Daoy (cell line): ENCODE data around the gene RHOA. TPM values are rescaled to one million over a fixed set of nuclear protein-coding genes. Genes with fewer than 3 reads are reported as not detected.

Source experiments
- DNase-seq: peaks from one replicate; pipeline ENCODE4 v3.0.0-alpha.2; 2015; ENCODE audit warnings: low read depth
- total RNA-seq: library from RNA; depleted of rRNA; stranded (reverse); fragments of >200 nt; shearing (Covaris generic); gene quantifications from 2 replicates; pipeline ENCODE4 v1.2.3, GENCODE V29; 2014; rRNA removed

Gene RHOA
- total RNA-seq, result 273 and 298 TPM in 2 replicates

- peak; percentile 98 for DNase-seq
Observed at GRCh38 chr3:49411968-49412631, at the start of gene RHOA, which contains the start of gene TCTA. Gene RHOA (minus strand): TSS chr3:49411976. CDS start chr3:49375589, 36,387 bp downstream. Gene TCTA (plus strand): TSS chr3:49412423. CDS start chr3:49412427, 4 bp downstream.

- no peak for DNase-seq
Observed at GRCh38 chr3:49460956-49461355, 49.2 kb upstream of the RHOA start.

- DNase-seq, result no peak
Observed at GRCh38 chr3:49460188-49460890, 48.6 kb upstream of the RHOA start.

- DNase-seq, result no peak
Observed at GRCh38 chr3:49456466-49456865, 44.7 kb upstream of the RHOA start.

GRCh38 chr3:49454898-49455681 lies 43.3 kb upstream of the RHOA start:
- DNase-seq, result no peak

GRCh38 chr3:49454458-49454857 lies 42.7 kb upstream of the RHOA start:
- DNase-seq, result peak; percentile 15

- no peak for DNase-seq
Observed at GRCh38 chr3:49453621-49454020, 41.8 kb upstream of the RHOA start.

GRCh38 chr3:49445391-49445790 lies 33.6 kb upstream of the RHOA start:
- DNase-seq, result no peak

- DNase-seq, result no peak
Observed at GRCh38 chr3:49434731-49435130, 23.0 kb upstream of the RHOA start.

GRCh38 chr3:49428752-49429080 lies 16.9 kb upstream of the RHOA start:
- DNase-seq, result no peak

- DNase-seq, result no peak
Observed at GRCh38 chr3:49427586-49427985, 15.8 kb upstream of the RHOA start.

GRCh38 chr3:49424816-49425215 lies 13.0 kb upstream of the RHOA start:
- DNase-seq, result no peak

GRCh38 chr3:49422379-49423248 lies 10.8 kb upstream of the RHOA start, which contains the start of gene AMT:
Gene AMT (minus strand): TSS chr3:49422473. CDS start chr3:49422450, 23 bp downstream.
- DNase-seq, result no peak

GRCh38 chr3:49421890-49422378 lies 10.2 kb upstream of the RHOA start:
- DNase-seq, result no peak

- DNase-seq, result no peak
Observed at GRCh38 chr3:49417516-49418120, 5.8 kb upstream of the RHOA start.

- DNase-seq, result no peak
Observed at GRCh38 chr3:49416867-49417266, 5.1 kb upstream of the RHOA start.

- DNase-seq, result no peak
Observed at GRCh38 chr3:49415931-49416601, 4.3 kb upstream of the RHOA start.

- DNase-seq, result no peak
Observed at GRCh38 chr3:49414753-49415152, 3.0 kb upstream of the RHOA start.

- DNase-seq, result no peak
Observed at GRCh38 chr3:49413338-49413734, 1.6 kb upstream of the RHOA start.

- DNase-seq, result no peak
Observed at GRCh38 chr3:49412632-49413337, 1.0 kb upstream of the RHOA start.
